Epithelial cell of prostate (primary cell): Measurements from ENCODE around the gene MT2A.

Source experiments
- DNase-seq: peaks from one replicate; pipeline ENCODE4 v3.0.0-alpha.2; 2011; ENCODE audit warnings: low read depth, low spot score
- H3K27ac ChIP-seq: fragments of 450-650 bp; 2 replicates; pipeline ENCODE4 v1.5.1; 2017; ENCODE audit warnings: mild to moderate bottlenecking

MT2A gene

DNA sequence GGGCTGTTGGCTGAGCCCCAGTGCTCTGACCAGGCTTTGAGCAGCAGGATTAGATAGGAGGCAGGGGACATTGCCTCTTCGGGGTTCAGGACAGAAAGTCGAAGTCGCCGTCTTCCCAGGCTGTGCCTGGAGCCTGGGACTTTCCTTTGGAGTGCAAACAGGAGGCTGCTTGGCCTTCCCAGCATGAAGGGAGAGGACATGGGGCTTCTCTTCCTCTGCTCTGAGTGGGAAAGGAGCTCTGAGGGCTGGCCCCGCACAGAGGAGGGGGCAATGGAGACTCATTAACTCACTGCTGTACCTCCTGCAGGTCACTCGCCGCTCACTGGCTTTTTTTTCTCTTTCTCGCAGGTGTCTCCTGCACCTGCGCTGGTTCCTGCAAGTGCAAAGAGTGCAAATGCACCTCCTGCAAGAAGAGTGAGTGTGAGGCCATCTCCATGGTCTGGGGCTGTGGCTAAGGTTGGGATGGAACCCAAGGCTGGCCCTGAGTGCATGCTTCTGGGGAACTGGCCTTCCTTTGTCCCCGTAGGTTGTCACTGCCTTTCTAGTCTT, 50.0 kb downstream of the MT2A start:
- no peak for DNase-seq
- H3K27ac ChIP-seq = no peak overlapping the region
